Measurements from ENCODE around the gene CARD11. TPM values are rescaled to one million over a fixed set of nuclear protein-coding genes. Genes with fewer than 3 reads are reported as not detected.

CARD11 gene
- total and polyA plus RNA-seq, 3 donors from 2014 or later, result 2.9 to 3.9 (median 3.2) TPM

GRCh38 chr7:2964208-2964607 is 79.5 kb downstream of the CARD11 start:
- Histone ChIP-seq H3K36me3 (ENCODE audit: low read depth, missing control alignments) (no peaks in the 10 kb centered on the region), H3K4me3 (no peak overlapping the region), H3K27ac (no peak overlapping the region), H3K27me3 (no peaks in the 10 kb centered on the region), H3K4me1 (no peaks in the 10 kb centered on the region), H3K9me3 (no peaks in the 10 kb centered on the region)
- no peak for TF ChIP-seq POLR2A (IDR thresholded peaks at IDR 0.05)
- no peak for TF ChIP-seq CTCF (IDR thresholded peaks at IDR 0.05)
- DNase-seq, result no peak
- intact Hi-C loops (cut with DNase I; ENCODE audit: low total_unique reads), result no loop called here
- 84 to 94% methylated on average over 2 of the region's 2 CpGs for WGBS, 2 donors

GRCh38 chr7:2962865-2963264 is 80.8 kb downstream of the CARD11 start:
- TF ChIP-seq POLR2A (IDR thresholded peaks at IDR 0.05) (no peak), CTCF (IDR thresholded peaks at IDR 0.05) (no peak)
- Histone ChIP-seq H3K4me3 (no peak overlapping the region), H3K27me3 (no peaks in the 10 kb centered on the region), H3K27ac (no peak overlapping the region), H3K4me1 (no peaks in the 10 kb centered on the region), H3K36me3 (ENCODE audit: low read depth, missing control alignments) (no peaks in the 10 kb centered on the region), H3K9me3 (no peaks in the 10 kb centered on the region)
- DNase-seq, result no peak
- 89 to 91% methylated on average over 2 of the region's 2 CpGs for WGBS, 2 donors
- intact Hi-C loops (cut with DNase I; ENCODE audit: low total_unique reads), result no loop called here

GRCh38 chr7:2959828-2960599 is 83.7 kb downstream of the CARD11 start:
- TF ChIP-seq CTCF (IDR thresholded peaks at IDR 0.05) (no peak), POLR2A (IDR thresholded peaks at IDR 0.05) (no peak)
- intact Hi-C loops (cut with DNase I; ENCODE audit: low total_unique reads), result no loop called here
- Histone ChIP-seq H3K27me3 (no peaks in the 10 kb centered on the region), H3K36me3 (ENCODE audit: low read depth, missing control alignments) (no peaks in the 10 kb centered on the region), H3K9me3 (no peaks in the 10 kb centered on the region), H3K4me3 (no peak overlapping the region), H3K4me1 (no peaks in the 10 kb centered on the region), H3K27ac (no peak overlapping the region)
- WGBS, 2 donors, result 85 to 94% methylated on average over 14 of the region's 14 CpGs
- no peak for DNase-seq

- no peak overlapping the region for H3K27ac ChIP-seq
- no peaks in the 10 kb centered on the region for H3K4me1 ChIP-seq
- no peak overlapping the region for H3K4me3 ChIP-seq
- DNase-seq, result no peak
- H3K27me3 ChIP-seq, result no peaks in the 10 kb centered on the region
- intact Hi-C loops (cut with DNase I; ENCODE audit: low total_unique reads), result no loop called here
- 75 to 82% methylated on average over 10 to 15 of the region's 15 CpGs for WGBS, 2 donors
- TF ChIP-seq CTCF (IDR thresholded peaks at IDR 0.05) (no peak), POLR2A (IDR thresholded peaks at IDR 0.05) (no peak)
- H3K9me3 ChIP-seq, result no peaks in the 10 kb centered on the region
- no peaks in the 10 kb centered on the region for H3K36me3 ChIP-seq (ENCODE audit: low read depth, missing control alignments)
These were observed 84.5 kb downstream of the CARD11 start for GRCh38 chr7:2959103-2959680.

Measured in testis (tissue), 3 donors.